Measurements from ENCODE around the gene ADK. TPM values are rescaled to one million over a fixed set of nuclear protein-coding genes. Genes with fewer than 3 reads are reported as not detected.

Gene ADK
- total RNA-seq, 1 experiment from 2014 or later, result 26.8 TPM

DNA sequence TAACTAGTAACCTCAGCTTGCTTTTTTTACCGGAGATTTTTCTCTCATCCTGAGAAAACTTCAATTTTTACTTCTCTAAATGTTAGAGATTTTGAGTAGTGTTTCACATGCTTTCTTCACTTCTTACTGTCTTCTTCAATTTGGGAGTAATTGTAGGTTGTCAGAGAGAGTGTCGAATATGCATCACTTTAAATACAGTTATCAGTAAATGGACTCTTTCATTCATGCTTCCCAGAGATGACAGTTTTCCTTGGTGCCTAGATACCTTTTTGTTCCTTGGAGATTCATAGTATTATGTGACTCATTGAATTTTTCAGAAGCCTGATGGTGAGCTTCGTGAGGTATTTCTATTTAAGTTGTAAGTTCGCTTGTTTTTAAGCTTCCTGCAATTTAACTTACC lies 169.7 kb downstream of the ADK start:
- TF ChIP-seq, protein P1, sequence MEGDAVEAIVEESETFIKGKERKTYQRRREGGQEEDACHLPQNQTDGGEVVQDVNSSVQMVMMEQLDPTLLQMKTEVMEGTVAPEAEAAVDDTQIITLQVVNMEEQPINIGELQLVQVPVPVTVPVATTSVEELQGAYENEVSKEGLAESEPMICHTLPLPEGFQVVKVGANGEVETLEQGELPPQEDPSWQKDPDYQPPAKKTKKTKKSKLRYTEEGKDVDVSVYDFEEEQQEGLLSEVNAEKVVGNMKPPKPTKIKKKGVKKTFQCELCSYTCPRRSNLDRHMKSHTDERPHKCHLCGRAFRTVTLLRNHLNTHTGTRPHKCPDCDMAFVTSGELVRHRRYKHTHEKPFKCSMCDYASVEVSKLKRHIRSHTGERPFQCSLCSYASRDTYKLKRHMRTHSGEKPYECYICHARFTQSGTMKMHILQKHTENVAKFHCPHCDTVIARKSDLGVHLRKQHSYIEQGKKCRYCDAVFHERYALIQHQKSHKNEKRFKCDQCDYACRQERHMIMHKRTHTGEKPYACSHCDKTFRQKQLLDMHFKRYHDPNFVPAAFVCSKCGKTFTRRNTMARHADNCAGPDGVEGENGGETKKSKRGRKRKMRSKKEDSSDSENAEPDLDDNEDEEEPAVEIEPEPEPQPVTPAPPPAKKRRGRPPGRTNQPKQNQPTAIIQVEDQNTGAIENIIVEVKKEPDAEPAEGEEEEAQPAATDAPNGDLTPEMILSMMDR (conservative IDR thresholded peaks at IDR 0.05), result no peak
- H3K27ac Mint-ChIP-seq, result no peak overlapping the region
- H3K79me2 ChIP-seq (ENCODE audit: insufficient read depth, low read length), result no peaks in the 10 kb centered on the region

More for the DNA sequence above, 169.7 kb downstream of the ADK start:
- no CpG with 5 or more reads among the region's 4 CpGs for WGBS (ENCODE audit: extremely low coverage, insufficient read length, low lambda C conversion rate)
- Histone ChIP-seq H2BK120ac (ENCODE audit: low read depth, low read length, poor library complexity, severe bottlenecking) (no peak overlapping the region), H3K18ac (ENCODE audit: insufficient read length, low read depth, low read length) (no peak overlapping the region), H4K8ac (replicated peaks; ENCODE audit: insufficient read length, low read depth, low read length) (no peak overlapping the region), H3K56ac (ENCODE audit: insufficient read length, low read depth, low read length) (no peak overlapping the region), H3T11ph (ENCODE audit: low read length) (no peak overlapping the region), H3K9me3 (ENCODE audit: control insufficient read depth, low read depth, low read length) (no peaks in the 10 kb centered on the region), H2AK5ac (ENCODE audit: insufficient read length, low read length) (no peak overlapping the region), H4K20me1 (ENCODE audit: control insufficient read depth, insufficient read depth, insufficient read length) (no peaks in the 10 kb centered on the region), H3K9ac (ENCODE audit: extremely low read depth, insufficient read length, low read length) (no peak overlapping the region), H3K4ac (ENCODE audit: low read depth, low read length) (no peak overlapping the region), H3K4me2 (ENCODE audit: insufficient read depth, insufficient read length, low read length) (no peak overlapping the region), H2BK12ac (ENCODE audit: insufficient read length, low read depth, low read length) (no peak overlapping the region), H3K27me3 (ENCODE audit: insufficient read depth, low read length) (no peaks in the 10 kb centered on the region), H3K14ac (ENCODE audit: insufficient read depth, low read length) (no peak overlapping the region), H2BK5ac (ENCODE audit: insufficient read length, low read length) (no peak overlapping the region), H3K27ac (ENCODE audit: insufficient read length, low read depth, low read length) (no peak overlapping the region), H3K4me1 (ENCODE audit: insufficient read depth, low read length) (no peaks in the 10 kb centered on the region), H3K23me2 (ENCODE audit: insufficient read length, low read depth, low read length, poor library complexity, severe bottlenecking) (no peaks in the 10 kb centered on the region), H3K79me1 (ENCODE audit: insufficient read depth, low read depth, low read length, poor library complexity, severe bottlenecking) (no peaks in the 10 kb centered on the region), H2BK15ac (ENCODE audit: low read depth, low read length) (no peak overlapping the region), H4K91ac (ENCODE audit: insufficient read length, low read depth, low read length) (no peak overlapping the region), H2BK20ac (ENCODE audit: low read depth, low read length, poor library complexity, severe bottlenecking) (no peak overlapping the region), H2AFZ (ENCODE audit: low read length) (no peak overlapping the region), H4K5ac (ENCODE audit: insufficient read length, low read depth, low read length) (no peak overlapping the region), H3K23ac (ENCODE audit: insufficient read length, low read depth, low read length) (no peak overlapping the region)
- no peak overlapping the region for H3K4me3 Mint-ChIP-seq
- peaks cover 0 to 6% (median 5%) of the 10 kb centered on the region in 3 experiments; a peak in 4 of 7 replicates for H3K36me3 Mint-ChIP-seq (ENCODE audit: insufficient read depth in 1 of 3, low read depth in 3 of 3)
- DNase-seq, result no peak
- H3K27me3 Mint-ChIP-seq (ENCODE audit: low read depth), result no peaks in the 10 kb centered on the region
- peaks cover 0 to 10% of the 10 kb centered on the region in 2 experiments; a peak in 1 of 4 replicates for H3K4me1 Mint-ChIP-seq
- H3K9me3 Mint-ChIP-seq, result peaks cover 0 to 5% of the 10 kb centered on the region in 2 experiments; a peak in 2 of 5 replicates
